Activated naive CD4-positive, alpha-beta T cell treated with anti-CD3 and anti-CD28 coated beads for 36 hours (primary cell): ENCODE measurements around the gene TMEM169. TPM values are rescaled to one million over a fixed set of nuclear protein-coding genes. Genes with fewer than 3 reads are reported as not detected.

Experiments
- CTCF ChIA-PET: fragments of 350-600 bp; sonication (Branson Sonifier 250); formaldehyde crosslinking; loops from one replicate; lab custom pipeline; 2021; ENCODE audit warnings: antibody characterized with exemption; lab: Charles Lee
- DNase-seq: peaks from one replicate; pipeline ENCODE4 v3.0.0-alpha.2; 2020
- H3K27ac Mint-ChIP-seq: one replicate; pipeline ENCODE4 v1.8.0; 2021; ENCODE audit warnings: mild to moderate bottlenecking, mixed read lengths
- H3K27me3 Mint-ChIP-seq: one replicate; pipeline ENCODE4 v1.8.0; 2021; ENCODE audit warnings: low read depth, mixed read lengths
- H3K36me3 Mint-ChIP-seq: one replicate; pipeline ENCODE4 v1.8.0; 2021; ENCODE audit warnings: low read depth, mixed read lengths
- H3K4me1 Mint-ChIP-seq: one replicate; pipeline ENCODE4 v1.8.0; 2021; ENCODE audit warnings: low read depth, mixed read lengths
- H3K4me3 Mint-ChIP-seq: one replicate; pipeline ENCODE4 v1.8.0; 2021; ENCODE audit warnings: mild to moderate bottlenecking, moderate library complexity, mixed read lengths
- H3K9me3 Mint-ChIP-seq: one replicate; pipeline ENCODE4 v1.8.0; 2021; ENCODE audit warnings: mixed read lengths
- intact Hi-C: fragments of 100-400 bp; cut with micrococcal nuclease; formaldehyde crosslinking; loops from one replicate; pipeline ENCODE4 v1.15.1; 2023
- total RNA-seq, 2 experiments: library from RNA; stranded (reverse); gene quantifications; one replicate each; pipeline ENCODE4 v1.2.3, GENCODE V29; 2021

Gene TMEM169
- total RNA-seq, 2 experiments from 2014 or later, result 0.57 to 0.81 TPM

GRCh38 chr2:216084547-216084946 is 2.8 kb downstream of the TMEM169 start:
- Mint-ChIP-seq H3K27ac (peak overlapping the region; percentile 91), H3K4me1 (peaks cover 62% of the 10 kb centered on the region), H3K9me3 (no peaks in the 10 kb centered on the region), H3K36me3 (no peaks in the 10 kb centered on the region), H3K27me3 (no peaks in the 10 kb centered on the region), H3K4me3 (peak overlapping the region; percentile 69)
- DNase-seq, result peak; percentile 53
- CTCF ChIA-PET, result interaction anchor here (0.8 to 2.1 kb wide), 9 partner anchors 9 to 99 kb away, joined by 3 to 7 read pairs (median 4); no protein-coding TSS in a partner anchor
- intact Hi-C loops, result loop anchor here (1.0 to 10.0 kb wide), 5 partner anchors 25 to 770 kb away; partner anchors contain the start of genes ATIC and XRCC5

DNA sequence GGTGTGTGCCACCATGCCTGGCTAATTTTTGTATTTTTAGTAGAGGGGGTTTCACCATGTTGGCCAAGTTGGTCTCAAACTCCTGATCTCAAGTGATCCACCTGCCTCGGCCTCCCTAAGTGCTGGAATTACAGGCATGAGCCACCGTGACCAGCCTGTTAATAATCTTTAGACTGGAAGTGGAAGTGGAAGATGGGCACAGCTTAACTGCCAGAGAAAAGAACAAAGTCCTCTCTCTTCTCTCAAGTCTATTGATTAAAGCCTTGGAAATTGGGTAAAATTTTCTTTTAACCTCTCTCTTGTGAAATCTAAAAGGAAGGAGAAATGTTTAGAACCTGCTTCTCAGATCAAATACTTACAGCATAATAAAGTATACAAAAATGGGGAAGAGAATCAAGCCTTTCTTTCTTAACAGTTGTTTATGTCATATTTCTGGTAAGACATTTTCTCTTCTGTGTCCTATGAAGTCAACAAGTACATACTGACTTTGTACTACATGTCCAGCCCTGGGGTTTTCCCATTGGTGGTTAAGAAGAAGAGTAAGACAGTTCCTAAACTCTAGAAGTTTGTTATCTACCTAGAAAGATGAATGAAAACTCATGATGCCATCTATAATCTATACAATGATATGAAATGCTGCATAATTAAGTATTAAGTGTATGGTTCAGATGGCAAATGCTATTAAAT is 4.6 kb downstream of the TMEM169 start:
- no peak for DNase-seq
- H3K4me1 Mint-ChIP-seq, result peaks cover 68% of the 10 kb centered on the region
- H3K36me3 Mint-ChIP-seq, result no peaks in the 10 kb centered on the region
- H3K4me3 Mint-ChIP-seq, result no peak overlapping the region
- intact Hi-C loops, result loop anchor here (10.0 kb wide), 1 partner anchor 772 kb away; the partner anchor contains the start of gene ATIC
- H3K27me3 Mint-ChIP-seq, result no peaks in the 10 kb centered on the region
- CTCF ChIA-PET, result interaction anchor here (1.1 kb wide), 1 partner anchor 24 kb away, joined by 5 read pairs; no protein-coding TSS in a partner anchor
- peak overlapping the region; percentile 44 for H3K27ac Mint-ChIP-seq
- no peaks in the 10 kb centered on the region for H3K9me3 Mint-ChIP-seq

GRCh38 chr2:216090369-216090786 is 8.7 kb downstream of the TMEM169 start:
- no peaks in the 10 kb centered on the region for H3K9me3 Mint-ChIP-seq
- peaks cover 34% of the 10 kb centered on the region for H3K4me1 Mint-ChIP-seq
- no peak overlapping the region for H3K4me3 Mint-ChIP-seq
- intact Hi-C loops, result no loop called here
- DNase-seq, result peak; percentile 30
- no peaks in the 10 kb centered on the region for H3K36me3 Mint-ChIP-seq
- H3K27ac Mint-ChIP-seq, result peak overlapping the region; percentile 62
- no peaks in the 10 kb centered on the region for H3K27me3 Mint-ChIP-seq
- CTCF ChIA-PET, result interaction anchor here (3.0 to 3.8 kb wide), 2 partner anchors 18 to 24 kb away, joined by 12 to 15 read pairs; partner anchors contain the start of gene XRCC5

GRCh38 chr2:216092646-216093045 is 10.9 kb downstream of the TMEM169 start:
- no peaks in the 10 kb centered on the region for H3K36me3 Mint-ChIP-seq
- intact Hi-C loops, result no loop called here
- H3K4me3 Mint-ChIP-seq, result no peak overlapping the region
- H3K27ac Mint-ChIP-seq, result no peak overlapping the region
- no peak for DNase-seq
- no peaks in the 10 kb centered on the region for H3K27me3 Mint-ChIP-seq
- no peaks in the 10 kb centered on the region for H3K9me3 Mint-ChIP-seq
- H3K4me1 Mint-ChIP-seq, result peaks cover 21% of the 10 kb centered on the region
- CTCF ChIA-PET, result interaction anchor here (0.9 to 3.8 kb wide), 5 partner anchors 8 to 34 kb away, joined by 3 to 15 read pairs (median 4); partner anchors contain the start of gene XRCC5

DNA sequence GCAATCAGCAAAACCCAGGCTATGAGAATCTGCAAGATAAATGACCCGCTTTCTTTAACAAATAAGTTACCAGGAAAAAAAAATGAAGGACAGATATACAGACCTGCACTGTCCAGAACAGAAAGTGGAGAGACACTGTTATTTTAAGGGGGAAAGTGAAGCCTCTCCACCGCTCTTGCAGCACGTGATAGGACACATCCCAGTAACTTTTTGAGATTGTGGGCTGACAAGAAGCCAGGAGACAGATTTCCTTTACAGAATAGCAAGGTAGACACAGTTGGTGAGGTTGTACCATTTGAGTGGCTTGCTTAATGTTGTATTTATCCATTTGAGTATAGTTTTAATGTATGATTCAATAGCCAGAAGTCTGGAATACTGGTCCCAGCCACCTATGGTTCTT is 13.0 kb downstream of the TMEM169 start:
- H3K4me1 Mint-ChIP-seq, result peaks cover 16% of the 10 kb centered on the region
- intact Hi-C loops, result no loop called here
- no peak for DNase-seq
- no peak overlapping the region for H3K27ac Mint-ChIP-seq
- no peaks in the 10 kb centered on the region for H3K9me3 Mint-ChIP-seq
- no peaks in the 10 kb centered on the region for H3K36me3 Mint-ChIP-seq
- CTCF ChIA-PET, result interaction anchor here (1.6 to 1.7 kb wide), 2 partner anchors 15 to 20 kb away, joined by 5 read pairs; no protein-coding TSS in a partner anchor
- H3K27me3 Mint-ChIP-seq, result no peaks in the 10 kb centered on the region
- H3K4me3 Mint-ChIP-seq, result no peak overlapping the region

DNA sequence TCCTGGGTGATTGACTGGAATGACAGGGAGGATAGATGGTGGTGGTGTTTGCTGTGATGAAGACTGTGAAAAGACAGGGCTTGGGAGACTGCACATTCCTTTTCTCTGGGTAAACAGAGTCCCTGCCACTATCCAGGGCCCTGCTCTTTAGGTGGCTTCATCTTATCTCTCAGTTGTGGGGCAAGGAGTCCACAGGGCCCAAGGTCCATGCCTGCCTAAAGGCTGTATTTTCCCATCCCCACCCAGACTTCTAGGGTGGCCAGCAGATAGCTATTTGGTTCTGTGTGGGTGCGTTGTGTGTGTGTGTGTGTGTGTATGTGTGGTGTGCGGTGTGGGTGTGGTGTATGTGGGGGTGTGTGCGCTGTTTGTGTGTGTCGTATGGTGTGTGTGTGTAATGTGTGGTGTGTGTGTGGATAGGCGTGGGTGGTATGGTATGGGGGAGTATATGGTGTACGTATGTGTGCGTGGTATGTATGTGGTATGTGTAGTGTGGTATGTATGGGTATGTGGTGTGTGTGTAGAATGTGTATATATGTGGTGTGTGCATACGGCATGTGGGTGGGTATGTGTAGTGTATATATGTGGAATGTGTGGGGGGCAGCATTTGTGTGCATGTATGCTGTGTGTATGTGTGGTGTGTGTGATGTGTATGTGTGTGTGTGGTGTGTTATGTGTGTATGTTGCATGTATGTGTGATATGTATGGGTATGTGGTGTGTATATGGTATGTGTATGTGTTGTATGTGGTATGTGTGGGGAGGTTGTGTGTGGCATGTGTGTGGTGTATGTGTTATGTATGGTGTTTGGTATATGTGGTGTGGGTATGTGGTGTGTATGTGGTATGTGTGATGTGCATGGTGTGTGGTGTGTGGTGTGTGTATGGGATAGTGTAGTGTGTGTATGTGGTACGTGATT is 17.0 kb downstream of the TMEM169 start:
- Mint-ChIP-seq H3K4me3 (no peak overlapping the region), H3K27me3 (no peaks in the 10 kb centered on the region), H3K36me3 (no peaks in the 10 kb centered on the region), H3K9me3 (no peaks in the 10 kb centered on the region), H3K4me1 (no peaks in the 10 kb centered on the region), H3K27ac (no peak overlapping the region)
- CTCF ChIA-PET, result no interaction called here
- DNase-seq, result no peak
- intact Hi-C loops, result no loop called here

DNA sequence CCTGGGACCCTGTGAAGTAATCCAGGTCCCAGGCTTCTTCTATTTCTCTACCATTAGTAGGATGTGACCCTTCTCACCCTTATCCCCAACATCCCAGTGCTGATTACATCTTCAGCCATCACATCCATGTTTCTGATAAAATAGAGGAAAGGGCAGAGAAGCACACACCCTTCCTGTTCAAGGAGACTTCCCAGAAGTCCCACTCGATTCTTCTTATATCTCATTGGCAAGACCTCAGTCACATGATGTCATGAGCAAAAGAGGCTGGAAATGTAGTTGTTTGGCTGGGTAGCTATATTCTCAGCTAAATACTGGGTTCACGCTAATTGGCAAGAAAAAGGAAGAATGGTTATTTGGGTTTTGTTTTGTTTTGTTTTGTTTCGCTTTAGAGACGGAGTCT is 19.4 kb downstream of the TMEM169 start:
- DNase-seq, result no peak
- CTCF ChIA-PET, result interaction anchor here (1.3 kb wide), 1 partner anchor 9 kb away, joined by 8 read pairs; no protein-coding TSS in a partner anchor
- Mint-ChIP-seq H3K27me3 (no peaks in the 10 kb centered on the region), H3K9me3 (no peaks in the 10 kb centered on the region), H3K4me1 (no peaks in the 10 kb centered on the region), H3K36me3 (no peaks in the 10 kb centered on the region), H3K27ac (no peak overlapping the region), H3K4me3 (no peak overlapping the region)
- intact Hi-C loops, result no loop called here

DNA sequence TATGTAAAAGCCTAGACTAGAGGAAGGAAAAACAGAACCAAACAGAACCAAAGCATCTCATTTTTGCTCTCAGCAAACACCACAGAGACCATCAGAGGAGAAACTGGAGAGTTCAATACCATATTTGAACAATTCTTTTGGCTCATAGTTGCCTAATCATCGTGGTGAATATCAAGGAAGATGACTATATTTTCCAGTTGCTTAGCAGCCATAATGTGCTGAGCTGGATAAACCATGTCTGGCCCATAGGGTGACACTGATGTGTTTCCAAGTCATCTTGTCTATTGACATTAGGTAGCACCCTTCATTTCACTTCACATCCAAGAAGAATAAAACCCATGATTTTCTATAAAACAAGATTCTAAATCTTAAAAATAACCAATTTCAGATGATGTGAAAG is 21.5 kb downstream of the TMEM169 start:
- intact Hi-C loops, result no loop called here
- no peak for DNase-seq
- Mint-ChIP-seq H3K4me1 (no peaks in the 10 kb centered on the region), H3K4me3 (no peak overlapping the region), H3K27ac (no peak overlapping the region), H3K9me3 (no peaks in the 10 kb centered on the region), H3K27me3 (no peaks in the 10 kb centered on the region), H3K36me3 (no peaks in the 10 kb centered on the region)
- CTCF ChIA-PET, result no interaction called here

- no peaks in the 10 kb centered on the region for H3K9me3 Mint-ChIP-seq
- no peak overlapping the region for H3K27ac Mint-ChIP-seq
- no peak overlapping the region for H3K4me3 Mint-ChIP-seq
- CTCF ChIA-PET, result interaction anchor here (1.2 kb wide), 1 partner anchor 9 kb away, joined by 4 read pairs; no protein-coding TSS in a partner anchor
- H3K4me1 Mint-ChIP-seq, result peaks cover 3% of the 10 kb centered on the region
- no peaks in the 10 kb centered on the region for H3K27me3 Mint-ChIP-seq
- peaks cover 4% of the 10 kb centered on the region for H3K36me3 Mint-ChIP-seq
- intact Hi-C loops, result no loop called here
- no peak for DNase-seq
Observed at GRCh38 chr2:216104691-216105090, 23.0 kb downstream of the TMEM169 start.

GRCh38 chr2:216107320-216107719 is 25.6 kb downstream of the TMEM169 start:
- H3K27ac Mint-ChIP-seq, result peak overlapping the region; percentile 43
- CTCF ChIA-PET, result interaction anchor here (0.9 to 4.6 kb wide), 7 partner anchors 16 to 297 kb away, joined by 3 to 33 read pairs (median 4); no protein-coding TSS in a partner anchor
- DNase-seq, result no peak
- H3K36me3 Mint-ChIP-seq, result peaks cover 30% of the 10 kb centered on the region
- no peaks in the 10 kb centered on the region for H3K27me3 Mint-ChIP-seq
- no peaks in the 10 kb centered on the region for H3K9me3 Mint-ChIP-seq
- intact Hi-C loops, result no loop called here
- H3K4me1 Mint-ChIP-seq, result peaks cover 25% of the 10 kb centered on the region
- no peak overlapping the region for H3K4me3 Mint-ChIP-seq

DNA sequence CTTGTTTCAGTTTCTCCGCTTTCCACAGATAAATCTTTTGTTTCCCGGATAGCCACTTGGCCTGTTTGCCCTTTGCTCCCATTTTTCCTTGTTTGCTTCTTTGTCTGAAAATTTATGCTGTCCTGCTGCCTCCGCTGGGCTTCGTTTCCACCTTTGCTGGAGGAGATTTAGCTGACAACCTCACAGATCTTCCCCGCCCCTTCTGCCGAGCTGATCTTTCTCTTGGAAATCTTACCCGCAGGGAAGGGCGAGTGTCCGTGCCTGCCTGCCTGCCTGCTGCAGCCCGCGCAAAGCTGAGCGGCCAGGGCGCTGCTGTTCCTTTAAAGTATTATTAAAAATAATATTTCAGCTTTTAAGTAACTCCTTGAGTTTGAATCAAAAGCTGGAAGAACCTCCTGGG is 26.0 kb downstream of the TMEM169 start:
- intact Hi-C loops, result loop anchor here (2.0 kb wide), 2 partner anchors 241 to 367 kb away; no protein-coding TSS in a partner anchor
- DNase-seq, result no peak
- H3K27ac Mint-ChIP-seq, result peak overlapping the region; percentile 43
- H3K4me1 Mint-ChIP-seq, result peaks cover 30% of the 10 kb centered on the region
- H3K4me3 Mint-ChIP-seq, result no peak overlapping the region
- peaks cover 33% of the 10 kb centered on the region for H3K36me3 Mint-ChIP-seq
- H3K27me3 Mint-ChIP-seq, result no peaks in the 10 kb centered on the region
- no peaks in the 10 kb centered on the region for H3K9me3 Mint-ChIP-seq
- CTCF ChIA-PET, result interaction anchor here (1.0 to 4.6 kb wide), 8 partner anchors 11 to 296 kb away, joined by 3 to 33 read pairs (median 4); no protein-coding TSS in a partner anchor
